ENCODE data around the gene GALNT2. TPM values are rescaled to one million over a fixed set of nuclear protein-coding genes. Genes with fewer than 3 reads are reported as not detected.

GALNT2 gene
- total RNA-seq, 2 donors from 2014 or later: 47.4 to 67.3 TPM

DNA sequence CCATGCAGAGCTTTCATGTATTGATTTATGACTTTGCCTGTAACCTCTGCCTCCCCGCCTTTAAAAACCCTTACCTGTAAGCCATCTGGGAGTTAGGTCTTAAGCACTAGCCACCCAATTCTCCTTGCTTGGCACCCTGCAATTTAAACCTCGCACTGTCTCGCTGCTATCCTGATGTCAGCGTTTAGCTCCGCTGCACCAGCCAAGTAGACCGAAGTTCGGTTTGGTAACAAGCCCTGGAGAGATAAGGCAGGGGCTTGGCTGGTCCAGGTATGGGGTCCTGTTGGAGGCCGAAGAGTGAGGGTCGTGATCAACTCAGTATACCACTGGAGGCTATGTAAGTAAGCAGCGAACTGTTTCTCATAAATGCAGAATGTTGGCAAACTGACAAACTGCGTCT is 64.4 kb downstream of the GALNT2 start:
- no peak for TF ChIP-seq CTCF (IDR thresholded peaks at IDR 0.05)
- Histone ChIP-seq H3K9me3 (no peaks in the 10 kb centered on the region), H3K36me3 (no peaks in the 10 kb centered on the region), H3K27me3 (no peaks in the 10 kb centered on the region), H3K27ac (no peak overlapping the region), H3K4me1 (no peaks in the 10 kb centered on the region), H3K4me3 (no peak overlapping the region), H3K9ac (ENCODE audit: low read depth in 2 of 2, low read length in 2 of 2) (no peak overlapping the region)
- DNase-seq: no peak
- intact Hi-C loops (cut with DNase I): no loop called here

DNA sequence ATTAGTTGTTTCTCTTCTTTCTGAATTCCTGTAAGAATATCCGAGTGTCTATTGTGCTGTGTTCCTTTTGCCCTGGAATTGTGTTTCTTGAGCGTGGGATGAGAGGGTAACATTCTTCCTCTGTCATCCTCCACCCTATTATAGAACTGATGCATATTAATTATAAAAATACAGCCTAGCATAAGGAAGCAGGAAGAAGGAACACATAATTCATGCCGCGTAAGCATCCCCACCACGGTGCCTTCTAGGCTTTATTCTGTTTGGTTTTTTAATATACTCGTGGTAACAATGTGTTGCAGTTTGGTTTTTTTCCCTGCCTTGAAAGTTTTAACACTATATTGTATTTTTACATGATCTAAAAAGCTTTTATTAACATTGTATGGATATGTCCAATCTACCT is 65.7 kb downstream of the GALNT2 start:
- no peak for TF ChIP-seq CTCF (IDR thresholded peaks at IDR 0.05)
- no peaks in the 10 kb centered on the region for H3K4me1 ChIP-seq
- no peaks in the 10 kb centered on the region for H3K36me3 ChIP-seq
- no peak overlapping the region for H3K27ac ChIP-seq
- no peak overlapping the region for H3K9ac ChIP-seq (ENCODE audit: low read depth in 2 of 2, low read length in 2 of 2)
- no peak for DNase-seq
- no peaks in the 10 kb centered on the region for H3K9me3 ChIP-seq
- no peak overlapping the region for H3K4me3 ChIP-seq
- intact Hi-C loops (cut with DNase I): no loop called here
- H3K27me3 ChIP-seq: no peaks in the 10 kb centered on the region

DNA sequence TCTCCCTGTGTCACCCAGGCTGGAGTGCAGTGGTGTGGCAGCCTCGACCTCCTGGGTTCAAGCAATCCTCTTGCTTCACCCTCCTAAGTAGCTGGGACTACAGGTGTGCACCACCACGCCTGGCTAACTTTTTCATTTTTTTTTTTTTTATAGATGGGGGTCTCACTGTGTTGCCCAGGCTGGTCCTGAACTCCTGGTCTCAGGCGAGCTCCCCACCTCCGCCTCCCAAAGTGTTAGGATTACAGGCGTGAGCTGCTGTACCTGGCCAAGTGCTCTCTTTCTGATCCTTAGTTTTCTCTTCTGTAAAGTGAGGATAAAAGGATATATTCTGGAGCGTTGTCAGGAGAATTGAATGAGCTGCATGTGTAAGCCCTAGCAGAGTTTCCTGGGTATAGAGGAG is 68.7 kb downstream of the GALNT2 start:
- no peaks in the 10 kb centered on the region for H3K36me3 ChIP-seq
- no peaks in the 10 kb centered on the region for H3K27me3 ChIP-seq
- intact Hi-C loops (cut with DNase I): no loop called here
- TF ChIP-seq CTCF (IDR thresholded peaks at IDR 0.05): no peak
- no peaks in the 10 kb centered on the region for H3K9me3 ChIP-seq
- DNase-seq: no peak
- H3K4me3 ChIP-seq: no peak overlapping the region
- H3K4me1 ChIP-seq: peaks cover 8% of the 10 kb centered on the region
- no peak overlapping the region for H3K9ac ChIP-seq (ENCODE audit: low read depth in 2 of 2, low read length in 2 of 2)
- H3K27ac ChIP-seq: no peak overlapping the region

GRCh38 chr1:230136453-230137336 is 69.7 kb downstream of the GALNT2 start:
- Histone ChIP-seq H3K9ac (ENCODE audit: low read depth in 2 of 2, low read length in 2 of 2) (no peak overlapping the region), H3K4me1 (peaks cover 10% of the 10 kb centered on the region), H3K4me3 (no peak overlapping the region), H3K9me3 (no peaks in the 10 kb centered on the region), H3K27ac (no peak overlapping the region), H3K27me3 (no peaks in the 10 kb centered on the region), H3K36me3 (no peaks in the 10 kb centered on the region)
- intact Hi-C loops (cut with DNase I): no loop called here
- TF ChIP-seq CTCF (IDR thresholded peaks at IDR 0.05): no peak
- no peak for DNase-seq

DNA sequence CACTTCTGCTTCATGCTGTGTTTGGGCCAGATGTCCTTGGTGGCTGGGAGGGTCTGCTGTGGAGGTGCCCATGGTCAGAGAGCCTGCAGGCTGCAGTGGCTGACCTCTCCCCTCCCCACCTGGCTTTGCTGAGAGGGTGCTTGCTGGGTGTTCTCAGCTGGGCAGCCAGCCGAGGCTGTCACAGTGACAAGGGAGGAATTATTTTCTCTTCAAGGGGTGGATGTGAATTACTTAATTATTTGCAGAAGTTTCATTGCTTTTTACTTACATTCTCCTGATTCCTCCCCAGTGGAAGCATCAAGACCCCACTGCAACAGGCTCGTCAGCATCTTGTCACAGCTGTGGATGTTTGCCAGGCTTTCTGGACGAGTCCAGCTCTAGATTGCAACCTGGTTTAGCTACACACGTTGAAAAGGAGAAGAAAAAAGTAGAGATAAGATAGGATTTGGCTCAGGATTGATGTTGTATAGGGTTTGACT is 70.3 kb downstream of the GALNT2 start:
- H3K4me1 ChIP-seq: peaks cover 10% of the 10 kb centered on the region
- no peaks in the 10 kb centered on the region for H3K9me3 ChIP-seq
- no peaks in the 10 kb centered on the region for H3K27me3 ChIP-seq
- H3K9ac ChIP-seq (ENCODE audit: low read depth in 2 of 2, low read length in 2 of 2): no peak overlapping the region
- no peak for TF ChIP-seq CTCF (IDR thresholded peaks at IDR 0.05)
- H3K4me3 ChIP-seq: no peak overlapping the region
- DNase-seq: no peak
- no peak overlapping the region for H3K27ac ChIP-seq
- no peaks in the 10 kb centered on the region for H3K36me3 ChIP-seq
- intact Hi-C loops (cut with DNase I): no loop called here

All from colonic mucosa (tissue), 4 donors.